LNCaP clone FGC (cell line): ENCODE results near the gene OR51E2.

Experiments
- DNase-seq: peaks from one replicate; pipeline ENCODE4 v3.0.0-alpha.2; 2011; ENCODE audit warnings: low read depth
- H3K4me3 ChIP-seq: 2 replicates; pipeline ENCODE4 v1.5.1; 2011; ENCODE audit warnings: mild to moderate bottlenecking, low read depth, low read length, control low read depth
- CTCF ChIP-seq: IDR thresholded peaks from 2 replicates; pipeline ENCODE4 v1.5.1; 2012; ENCODE audit warnings: mild to moderate bottlenecking; ENCODE audit not compliant: control insufficient read depth, insufficient read depth; ENCODE audit errors: extremely low read depth

OR51E2 gene

GRCh38 chr11:4704054-4704789 is 6.6 kb upstream of the OR51E2 start, which contains the start of gene MMP26:
Gene MMP26, plus strand, starts transcription at chr11:4704784.
- no peak within 1 kb of the TSS for H3K4me3 ChIP-seq
- DNase-seq = no peak
- no peak for TF ChIP-seq CTCF

- peak; percentile 96 for DNase-seq
- H3K4me3 ChIP-seq = no peak overlapping the region
- no peak for TF ChIP-seq CTCF
Measured at GRCh38 chr11:4700436-4700820, 2.8 kb upstream of the OR51E2 start.

DNA sequence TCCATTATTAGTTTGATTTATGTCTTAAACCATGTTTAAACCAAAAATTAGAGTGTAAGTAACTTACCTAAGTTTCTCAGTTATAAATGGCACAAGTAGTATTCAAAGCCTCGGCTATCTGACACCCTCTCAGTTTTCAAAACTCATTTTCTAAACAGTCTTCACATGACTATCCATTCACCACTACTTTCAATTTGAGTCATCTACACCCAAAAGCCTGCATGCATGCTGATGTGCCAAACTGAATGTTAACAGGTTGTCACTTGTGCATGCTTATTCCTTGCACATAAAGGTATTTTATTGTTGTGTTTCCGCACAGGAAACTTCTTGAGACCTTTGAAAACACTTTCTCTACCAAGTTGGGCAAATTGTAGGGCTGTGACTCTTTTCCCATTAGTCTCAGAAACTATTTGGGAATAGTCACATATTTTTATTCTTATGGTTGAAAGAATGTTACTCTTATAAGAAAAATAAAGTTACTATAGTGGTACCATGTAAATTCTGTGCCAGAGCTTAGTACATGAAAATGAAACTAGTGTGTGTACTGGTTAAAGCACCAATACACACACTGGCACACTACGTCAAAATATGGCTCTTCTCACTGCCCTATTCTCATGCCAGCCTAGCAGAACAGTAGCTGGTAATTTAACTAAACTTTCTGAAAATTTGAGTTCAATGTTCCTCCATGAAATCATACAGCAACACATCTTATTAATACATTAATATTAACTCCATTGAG is 2.2 kb upstream of the OR51E2 start:
- TF ChIP-seq CTCF = no peak
- no peak for DNase-seq
- H3K4me3 ChIP-seq = no peak overlapping the region

DNA sequence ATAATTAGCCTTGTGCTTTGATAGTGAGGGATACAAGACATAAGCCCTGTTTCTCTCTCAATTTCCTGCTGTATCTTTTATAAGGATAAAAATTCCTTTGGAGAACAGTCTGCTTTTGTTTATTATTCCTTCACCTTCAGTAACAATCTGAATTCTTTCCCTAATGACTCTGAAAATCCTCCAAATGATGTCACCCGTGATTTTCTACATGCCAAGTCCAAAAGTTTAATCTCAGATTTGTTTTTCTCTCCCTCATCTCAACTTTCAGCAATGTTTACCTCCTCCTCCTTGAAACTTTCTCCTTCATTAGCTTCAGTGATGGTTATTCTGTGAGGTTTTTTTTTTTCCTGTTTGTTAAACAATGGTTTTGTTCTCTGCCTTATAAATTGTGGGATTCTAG is 2.2 kb downstream of the OR51E2 start:
- H3K4me3 ChIP-seq = no peak overlapping the region
- no peak for DNase-seq
- no peak for TF ChIP-seq CTCF

DNA sequence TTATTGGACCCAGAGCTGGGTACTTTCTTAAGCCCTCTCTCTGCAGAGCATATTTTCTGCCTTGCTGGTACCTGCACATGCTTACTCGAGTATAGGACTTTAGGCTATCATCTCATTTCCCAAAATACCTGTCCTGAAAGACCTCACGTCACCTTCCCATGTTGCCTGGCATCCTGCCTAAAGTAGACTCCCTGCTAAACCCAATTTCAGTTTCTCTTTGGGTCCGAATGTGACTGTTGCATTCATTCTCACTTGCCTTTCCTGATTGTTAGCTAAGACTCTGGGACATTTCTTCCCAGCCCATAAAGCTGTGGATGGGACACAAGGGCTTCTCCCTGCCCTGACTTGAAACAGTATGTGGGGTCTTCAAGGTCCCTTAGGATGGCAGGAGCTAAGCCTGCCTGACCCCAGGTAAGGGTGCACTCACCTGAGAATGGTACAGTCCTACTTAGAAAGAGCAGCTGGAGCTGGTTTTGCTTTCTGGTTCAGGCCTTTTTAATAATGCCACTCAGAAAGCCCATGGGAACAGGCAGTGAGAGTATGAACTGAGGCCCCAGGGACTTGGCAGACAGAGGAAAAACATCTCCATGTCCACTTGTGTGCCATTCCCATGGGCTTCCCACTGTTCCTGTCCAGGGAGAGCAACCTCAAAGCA is 12.9 kb downstream of the OR51E2 start:
- H3K4me3 ChIP-seq = no peak overlapping the region
- no peak for DNase-seq
- no peak for TF ChIP-seq CTCF

GRCh38 chr11:4682623-4683419 is 14.8 kb downstream of the OR51E2 start:
- no peak for DNase-seq
- TF ChIP-seq CTCF = no peak
- H3K4me3 ChIP-seq = no peak overlapping the region
